Psoas muscle (tissue), 8 donors: Measurements from ENCODE around the gene BDH1. TPM values are rescaled to one million over a fixed set of nuclear protein-coding genes. Genes with fewer than 3 reads are reported as not detected.

ENCODE experiments used
- ATAC-seq, 4 donors: fragments of 200-7000 bp; cut with Tn5 transposase; one replicate each; pipeline ENCODE4 v1.9.1; 2020; ENCODE audit warnings: moderate library complexity in 3 of 4, mild to moderate bottlenecking in 2 of 4
- DNase-seq, 2 donors: peaks; one replicate each; pipeline ENCODE4 v3.0.0-alpha.2; 2020
- H3K27ac ChIP-seq: fragments of 200-600 bp; one replicate; pipeline ENCODE4 v1.8.0; 2022
- H3K27me3 ChIP-seq, 3 donors: fragments of 200-600 bp in 1 of 3; one replicate each; pipeline versions ENCODE4 v1.6.1 to v1.8.0; 2013 to 2022; ENCODE audit warnings: low read length in 2 of 3, mild to moderate bottlenecking in 2 of 3, moderate library complexity in 1 of 3; ENCODE audit not compliant: insufficient read depth in 3 of 3
- H3K36me3 ChIP-seq, 2 donors: fragments of 200-600 bp in 1 of 2; one replicate each; pipeline versions ENCODE4 v1.6.1 to v1.8.0; 2013 to 2022; ENCODE audit warnings: low read depth in 1 of 2, mild to moderate bottlenecking in 1 of 2, moderate library complexity in 1 of 2; ENCODE audit not compliant: insufficient read depth in 1 of 2
- H3K4me1 ChIP-seq: fragments of 200-600 bp; one replicate; pipeline ENCODE4 v1.8.0; 2022
- H3K4me3 ChIP-seq: fragments of 200-600 bp; one replicate; pipeline ENCODE4 v1.8.0; 2022; ENCODE audit warnings: mild to moderate bottlenecking
- H3K9me3 ChIP-seq: fragments of 200-600 bp; one replicate; pipeline ENCODE4 v1.8.0; 2022
- CTCF ChIP-seq: fragments of 200-600 bp; IDR thresholded peaks from one replicate; pipeline ENCODE4 v1.8.0; 2022; ENCODE audit warnings: antibody characterized with exemption
- WGBS, 3 donors: extraction: QIAGEN DNeasy Blood & Tissue Kit; methylation state at CpG; one replicate each; pipeline versions ENCODE4 v1.1.6 to v1.1.7; 2013; 5-methylcytosine and 5-hydroxymethylcytosine counted together
- intact Hi-C, 2 donors: fragments of 100-400 bp; cut with DNase I; formaldehyde crosslinking; loops; one replicate each; pipeline versions ENCODE4 v1.11.0 to v1.14.2; 2022
- polyA plus RNA-seq, 3 donors: library from polyadenylated mRNA; stranded (reverse); fragments of 200-250 nt; gene quantifications; one replicate each; pipeline ENCODE4 v1.2.3, GENCODE V29; 2013
- total RNA-seq, 4 donors: library from RNA; stranded (reverse); fragmentation: NEBNext Ultra II Directional in 2 of 4; extraction: Animal tissue kit (Norgen Biotek cat#: 25700) in 2 of 4; gene quantifications; one replicate each; pipeline versions ENCODE4 v1.2.1 to v1.2.4, GENCODE V29; 2021 to 2023
- donor health status: healthy with polysubstance abuse.
- donor health status: DM: no; HTN: no; CAD: no; lungs with moderate emphysema.
- donor health status: Bipolar disorder and iron deficiency.
- donor health status: healthy.
- donor health status: DM: yes; HTN: yes; CAD: no.
- donor health status: DM: no; HTN: no; CAD: no.
- donor health status: DM: no; HTN: no; CAD: no.
- donor health status: DM: yes; HTN: yes; CAD: no.

The BDH1 gene
- total and polyA plus RNA-seq, 7 donors, result 5.4 to 47.6 (median 16.0) TPM

- H3K9me3 ChIP-seq, result no peaks in the 10 kb centered on the region
- H3K27me3 ChIP-seq, result peaks cover 0 to 4% (median 0%) of the 10 kb centered on the region in 3 donors
- H3K27ac ChIP-seq, result no peak overlapping the region
- peaks cover 0 to 4% of the 10 kb centered on the region in 2 donors for H3K36me3 ChIP-seq
- 66 to 82% (median 75%) methylated on average over 8 of the region's 8 CpGs for WGBS, 3 donors
- intact Hi-C loops, result loop anchor here in 1 of 2 donors (5.0 kb wide), 1 partner anchor 285 kb away; no protein-coding TSS in a partner anchor
- no peak for TF ChIP-seq CTCF
- ATAC-seq (no peak), DNase-seq (no peak)
- H3K4me3 ChIP-seq, result no peak overlapping the region
- H3K4me1 ChIP-seq, result no peaks in the 10 kb centered on the region
Measured at GRCh38 chr3:197507541-197507940, 48.2 kb downstream of the BDH1 start.

- no peak for TF ChIP-seq CTCF
- WGBS, 3 donors, result 86 to 90% (median 90%) methylated on average over 8 of the region's 8 CpGs
- Histone ChIP-seq H3K9me3 (no peaks in the 10 kb centered on the region), H3K27me3 (peaks cover 0 to 4% (median 0%) of the 10 kb centered on the region in 3 donors), H3K27ac (no peak overlapping the region), H3K4me1 (no peaks in the 10 kb centered on the region), H3K4me3 (no peak overlapping the region), H3K36me3 (peaks cover 0 to 1% of the 10 kb centered on the region in 2 donors)
- ATAC-seq (no peak), DNase-seq (no peak)
- intact Hi-C loops, result loop anchor here in 1 of 2 donors (5.0 kb wide), 1 partner anchor 285 kb away; no protein-coding TSS in a partner anchor
Measured at GRCh38 chr3:197507081-197507480, 48.7 kb downstream of the BDH1 start.

- no peaks in the 10 kb centered on the region for H3K9me3 ChIP-seq
- WGBS, 3 donors, result 83 to 86% (median 85%) methylated on average over 24 of the region's 24 CpGs
- H3K4me3 ChIP-seq, result no peak overlapping the region
- intact Hi-C loops, result loop anchor here in 1 of 2 donors (5.0 kb wide), 1 partner anchor 284 kb away; no protein-coding TSS in a partner anchor
- no peaks in the 10 kb centered on the region for H3K4me1 ChIP-seq
- ATAC-seq (no peak), DNase-seq (no peak)
- peaks cover 0 to 4% (median 0%) of the 10 kb centered on the region in 3 donors for H3K27me3 ChIP-seq
- H3K27ac ChIP-seq, result no peak overlapping the region
- H3K36me3 ChIP-seq, result no peaks in the 10 kb centered on the region
- no peak for TF ChIP-seq CTCF
Measured at GRCh38 chr3:197505796-197506548, 49.8 kb downstream of the BDH1 start.

- intact Hi-C loops, result loop anchor here in 1 of 2 donors (5.0 kb wide), 1 partner anchor 282 kb away; no protein-coding TSS in a partner anchor
- Histone ChIP-seq H3K4me1 (no peaks in the 10 kb centered on the region), H3K9me3 (no peaks in the 10 kb centered on the region), H3K27me3 (peaks cover 0 to 4% (median 0%) of the 10 kb centered on the region in 3 donors), H3K36me3 (no peaks in the 10 kb centered on the region), H3K4me3 (no peak overlapping the region), H3K27ac (no peak overlapping the region)
- no peak for DNase-seq
- WGBS, 3 donors, result 60 to 70% (median 60%) methylated on average over 14 to 15 of the region's 15 CpGs
- ATAC-seq, result no peak
- TF ChIP-seq CTCF, result no peak
Measured at GRCh38 chr3:197504641-197505121, 51.1 kb downstream of the BDH1 start.
